ENCODE data around the gene DCDC2.
"Not testable (repeated sequence)": the region's sequence is repeated elsewhere in the genome, so short reads cannot be mapped to it uniquely, and the experiment has no call there.

Gene DCDC2

DNA sequence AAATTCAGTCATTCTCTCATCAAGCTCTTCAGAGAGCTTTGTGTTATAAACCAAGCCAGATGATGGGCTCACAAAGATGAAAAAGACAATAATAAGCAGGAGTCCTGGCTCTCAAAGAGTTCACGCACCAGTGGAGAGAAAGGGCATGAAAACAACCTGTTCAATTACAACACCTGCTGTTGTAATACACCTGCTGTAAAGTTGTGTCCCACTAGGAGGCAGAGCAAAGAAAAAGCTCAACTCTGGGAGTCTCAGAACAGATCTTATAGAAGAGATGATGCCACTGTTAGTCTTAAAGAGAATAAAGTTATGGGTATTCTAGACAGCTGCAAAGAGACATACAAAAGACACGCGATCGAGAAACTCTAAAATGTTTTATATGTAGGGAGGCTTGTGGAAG is 100.6 kb downstream of the DCDC2 start:
- no peak for DNase-seq (ENCODE audit: low read depth)

DNA sequence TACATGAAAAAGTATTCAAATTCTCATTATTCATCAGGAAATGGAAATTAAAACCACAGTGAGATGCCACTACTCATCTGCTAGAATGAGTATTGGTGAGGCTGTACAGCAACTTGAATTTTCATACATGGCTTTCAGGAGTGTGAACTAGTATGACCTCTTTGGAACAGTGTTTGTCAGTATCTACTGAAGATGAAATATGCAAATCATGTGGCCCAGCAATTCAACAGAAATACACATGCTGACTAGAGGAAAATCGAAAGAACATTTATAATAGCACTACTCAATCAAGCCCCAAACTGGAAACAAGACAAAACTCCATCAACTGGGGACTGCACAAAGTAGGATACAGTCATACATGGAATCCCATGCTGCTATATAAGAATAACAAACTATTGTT is 102.2 kb downstream of the DCDC2 start:
- DNase-seq (ENCODE audit: low read depth) = no peak

DNA sequence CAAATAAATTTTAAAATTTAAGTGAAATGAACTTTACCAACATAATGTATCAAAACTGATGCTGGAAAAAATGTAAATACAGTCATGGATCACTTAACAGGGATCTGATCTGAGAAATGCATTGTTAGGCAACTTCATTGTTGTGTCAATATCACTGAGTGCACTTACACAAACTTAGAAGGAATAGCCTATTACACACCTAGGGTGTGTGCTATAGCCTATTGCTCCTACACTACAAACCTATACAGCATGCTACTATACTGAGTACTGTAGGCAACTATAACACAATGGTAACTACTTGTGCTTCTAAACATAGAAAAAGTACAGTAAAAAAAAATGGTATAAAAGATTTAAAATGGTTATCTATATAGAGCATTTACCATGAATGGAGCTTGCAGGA is 104.5 kb downstream of the DCDC2 start:
- no peak for DNase-seq (ENCODE audit: low read depth)

DNA sequence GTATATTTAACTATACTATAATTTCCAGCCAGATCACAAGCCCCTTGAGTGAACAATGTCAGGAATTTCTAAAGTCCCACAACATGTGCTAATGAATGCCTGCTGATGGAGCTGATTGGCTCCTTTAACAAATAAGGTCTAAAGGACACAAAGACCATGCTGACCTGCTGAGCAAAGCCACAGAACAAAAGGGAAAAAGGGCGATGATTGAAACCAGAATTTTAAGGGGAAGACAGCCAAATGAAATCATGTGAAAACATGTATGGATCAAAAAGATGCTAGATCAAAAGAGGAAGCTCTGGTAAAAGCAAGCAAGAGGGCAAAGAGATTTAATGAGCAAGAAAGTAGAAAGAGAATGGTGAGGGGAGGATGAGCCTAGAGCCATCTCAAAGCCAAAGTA is 105.6 kb downstream of the DCDC2 start:
- DNase-seq (ENCODE audit: low read depth) = no peak

DNA sequence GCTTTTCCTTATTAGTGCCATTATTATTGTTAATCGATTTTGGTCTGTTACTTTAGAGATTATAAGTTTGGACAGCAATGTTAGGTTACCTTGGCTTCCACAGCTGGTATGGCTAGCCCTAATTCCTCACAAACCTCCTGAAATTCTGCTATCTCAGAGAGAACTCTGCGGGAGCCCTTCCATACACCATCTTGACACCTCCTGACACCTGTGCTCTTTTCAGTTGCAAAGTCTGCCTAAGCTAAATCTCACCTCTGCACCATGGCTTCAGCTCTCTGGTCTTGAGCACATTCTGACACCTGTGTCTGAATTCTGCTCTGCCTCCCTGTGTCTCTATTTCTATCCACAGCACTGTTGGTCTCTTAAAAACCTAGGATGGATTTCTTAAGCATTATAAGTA is 106.5 kb downstream of the DCDC2 start:
- no peak for DNase-seq (ENCODE audit: low read depth)

DNA sequence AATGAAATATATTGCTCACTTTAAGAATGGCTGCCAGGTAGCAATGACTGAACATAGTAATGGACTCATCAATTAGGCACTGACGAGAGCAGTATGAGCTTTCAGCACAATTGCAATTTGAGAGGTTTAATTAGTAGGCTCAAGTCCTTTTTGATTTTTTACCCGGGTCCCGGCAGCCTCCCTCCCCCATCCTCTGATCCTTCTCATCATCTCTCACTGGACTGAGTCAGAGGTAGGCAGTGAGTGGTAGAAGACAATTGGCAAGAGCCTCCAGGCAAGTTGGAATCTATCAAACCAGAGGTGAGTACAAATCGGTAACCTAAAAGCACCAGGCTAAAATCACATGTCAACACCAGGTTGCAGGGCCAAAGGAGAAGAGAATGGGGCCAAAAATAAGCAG is 107.9 kb downstream of the DCDC2 start:
- DNase-seq (ENCODE audit: low read depth) = no peak

DNA sequence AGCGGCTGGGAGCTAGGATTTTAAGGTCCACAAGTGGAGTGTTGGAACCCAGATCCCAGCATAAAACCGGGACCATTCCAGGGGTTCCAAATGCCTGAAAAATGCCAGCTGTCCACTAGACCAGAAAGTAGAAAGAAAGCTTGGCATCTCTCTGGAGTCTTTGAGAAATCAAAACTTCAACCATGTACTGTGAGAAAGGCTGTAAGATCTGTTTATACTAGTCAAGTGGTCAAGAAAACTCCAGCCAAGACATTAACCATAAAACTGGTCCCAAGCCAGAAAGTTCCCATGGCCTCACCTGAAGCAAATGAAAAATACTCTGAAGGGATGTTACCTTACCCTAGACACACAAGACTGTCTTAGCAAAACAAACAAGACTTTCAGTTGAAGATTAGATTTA is 112.6 kb downstream of the DCDC2 start:
- no peak for DNase-seq (ENCODE audit: low read depth)

DNA sequence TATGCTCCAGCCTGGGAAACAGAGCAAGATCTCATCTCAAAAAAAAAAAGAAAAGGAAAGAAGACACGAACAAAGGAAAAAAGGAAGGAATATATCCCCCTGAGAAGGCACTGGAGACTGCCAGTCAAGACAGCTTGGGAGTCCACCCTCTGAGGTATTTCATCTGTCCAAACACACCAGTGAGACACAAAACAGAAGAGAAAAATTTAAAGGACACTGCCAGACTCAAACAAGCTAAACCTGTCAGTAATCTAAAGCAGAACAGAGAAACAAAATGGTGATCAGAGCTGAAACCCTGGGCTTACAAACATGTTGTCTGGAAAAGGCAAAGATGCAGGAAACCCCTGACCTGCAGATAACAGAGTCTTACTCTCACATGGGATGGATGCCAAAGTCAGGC is 114.9 kb downstream of the DCDC2 start:
- DNase-seq (ENCODE audit: low read depth) = no peak

DNA sequence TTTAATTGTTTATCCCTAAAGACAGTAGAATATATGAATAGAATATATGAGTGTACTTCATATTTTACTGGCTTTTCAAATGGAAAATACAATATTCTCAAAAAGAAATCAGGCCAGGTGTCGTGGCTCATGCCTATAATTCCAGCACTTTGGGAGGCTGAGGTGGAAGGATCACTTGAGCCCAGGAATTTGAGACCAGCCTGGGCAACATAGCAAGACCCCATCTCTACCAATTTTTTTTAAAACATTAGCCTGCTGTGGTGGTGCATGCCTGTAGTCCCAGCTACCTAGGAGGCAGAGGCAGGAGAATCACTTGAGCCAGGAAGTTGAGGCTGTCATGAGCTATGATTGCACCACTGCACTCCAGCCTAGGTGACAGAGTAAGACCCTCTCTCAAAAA is 116.1 kb downstream of the DCDC2 start:
- not testable (repeated sequence) for DNase-seq (ENCODE audit: low read depth)

DNA sequence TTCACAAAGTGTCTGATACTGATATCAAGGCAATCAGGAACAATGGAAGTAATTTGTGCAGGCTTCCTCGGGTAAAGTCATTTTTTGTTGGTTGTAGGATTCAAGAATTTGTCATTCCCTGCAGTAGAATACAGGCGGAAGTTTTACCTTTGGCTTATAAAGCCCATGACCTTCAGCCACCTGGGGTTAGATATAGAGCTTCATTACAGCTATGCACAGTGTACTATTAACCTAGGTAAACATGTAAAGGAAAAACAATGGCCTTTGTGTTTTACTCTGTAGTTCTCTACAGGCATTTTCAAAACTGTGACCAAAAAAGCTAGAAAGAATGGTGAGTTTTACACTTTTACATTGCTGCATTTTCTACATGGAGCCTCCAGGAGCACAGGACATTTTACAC is 116.9 kb downstream of the DCDC2 start:
- DNase-seq (ENCODE audit: low read depth) = no peak

DNA sequence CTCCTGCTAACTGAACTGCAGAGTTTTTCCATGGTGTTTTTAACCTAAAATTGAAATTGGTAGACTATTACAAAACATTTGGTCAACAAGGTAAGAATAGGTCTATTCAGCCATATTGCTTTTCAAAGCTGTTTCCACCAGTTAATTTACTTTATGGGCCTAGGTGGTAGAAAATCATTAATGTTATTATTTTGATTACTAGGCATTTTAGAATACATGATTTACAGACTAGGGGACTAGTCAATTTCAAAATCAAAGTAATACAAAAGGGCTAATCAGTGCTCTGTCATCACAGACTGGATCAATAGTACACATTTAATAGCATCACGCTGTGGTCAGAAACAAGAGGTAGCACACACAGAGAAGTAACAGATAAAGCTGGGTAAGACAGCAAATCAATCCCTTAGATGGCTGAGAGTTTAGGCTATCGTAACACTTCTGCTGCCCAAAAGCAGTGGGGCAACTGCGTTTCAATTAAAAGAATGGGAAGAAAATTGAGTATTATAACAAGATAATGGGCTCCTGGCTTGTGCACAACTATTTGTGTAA is 117.4 kb downstream of the DCDC2 start:
- no peak for DNase-seq (ENCODE audit: low read depth)

DNA sequence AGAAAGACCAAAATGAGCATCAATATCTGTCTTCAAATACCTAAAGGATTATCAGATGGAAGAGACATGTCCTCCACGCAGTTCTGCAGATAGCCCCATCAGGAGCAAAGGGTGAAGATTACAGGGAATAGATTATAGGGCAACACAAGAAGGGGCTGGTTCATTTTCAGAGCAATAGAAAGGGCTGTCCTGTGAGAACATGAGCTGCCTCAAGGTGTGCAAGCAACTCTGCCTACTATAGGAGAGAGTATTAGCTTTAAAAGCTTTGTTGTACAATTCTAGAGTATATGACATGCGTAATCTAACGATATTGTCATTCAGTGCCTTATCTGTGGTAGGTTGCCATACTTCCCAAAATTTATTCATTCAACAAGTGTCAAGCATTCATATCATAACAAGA is 119.2 kb downstream of the DCDC2 start:
- DNase-seq (ENCODE audit: low read depth) = no peak

DNA sequence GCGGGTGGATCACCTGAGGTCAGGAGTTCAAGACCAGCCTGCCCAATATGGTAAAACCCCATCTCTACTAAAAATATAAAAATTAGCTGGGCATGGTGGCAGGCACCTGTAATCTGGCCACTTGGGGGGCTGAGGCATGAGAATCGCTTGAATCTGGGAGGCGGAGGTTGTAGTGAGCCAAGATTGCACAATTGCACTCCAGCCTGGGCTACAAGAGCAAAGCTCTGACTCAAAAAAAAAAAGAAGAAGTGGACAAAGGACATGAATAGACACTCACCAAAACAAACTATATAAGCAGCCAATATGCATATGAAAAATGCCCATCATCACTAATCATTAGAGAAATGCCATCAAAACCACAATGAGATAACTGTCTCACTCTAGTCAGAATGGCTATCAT is 121.1 kb downstream of the DCDC2 start:
- not testable (repeated sequence) for DNase-seq (ENCODE audit: low read depth)

DNA sequence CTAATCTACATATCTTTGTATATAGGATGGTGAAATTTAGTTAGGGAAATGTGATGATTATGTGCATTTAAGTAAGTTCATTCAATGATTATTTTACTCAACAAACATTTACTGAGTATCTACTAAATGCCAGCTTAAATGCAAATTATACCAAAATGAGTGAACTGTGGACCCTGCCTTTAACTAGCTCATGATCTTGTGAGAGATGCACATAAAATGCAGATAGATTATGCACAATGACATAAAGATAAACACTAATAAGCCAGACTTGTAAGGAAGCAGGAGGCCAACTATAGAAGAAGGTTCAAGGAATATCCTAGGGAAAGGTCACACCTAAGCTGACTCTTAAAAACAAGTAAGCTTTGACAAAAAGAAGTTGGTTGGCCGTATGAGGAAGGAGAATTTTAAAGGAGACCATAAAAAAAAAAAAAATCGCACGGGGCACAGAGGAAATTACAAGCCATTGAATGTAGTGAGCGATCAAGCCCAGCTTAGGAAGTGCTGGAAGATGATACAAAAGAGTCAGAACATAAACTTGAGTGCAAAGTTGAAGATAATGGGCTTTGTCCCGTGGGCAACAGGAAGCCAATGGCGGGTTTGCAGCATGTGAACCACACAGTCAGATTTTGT is 123.9 kb downstream of the DCDC2 start:
- no peak for DNase-seq (ENCODE audit: low read depth)

DNA sequence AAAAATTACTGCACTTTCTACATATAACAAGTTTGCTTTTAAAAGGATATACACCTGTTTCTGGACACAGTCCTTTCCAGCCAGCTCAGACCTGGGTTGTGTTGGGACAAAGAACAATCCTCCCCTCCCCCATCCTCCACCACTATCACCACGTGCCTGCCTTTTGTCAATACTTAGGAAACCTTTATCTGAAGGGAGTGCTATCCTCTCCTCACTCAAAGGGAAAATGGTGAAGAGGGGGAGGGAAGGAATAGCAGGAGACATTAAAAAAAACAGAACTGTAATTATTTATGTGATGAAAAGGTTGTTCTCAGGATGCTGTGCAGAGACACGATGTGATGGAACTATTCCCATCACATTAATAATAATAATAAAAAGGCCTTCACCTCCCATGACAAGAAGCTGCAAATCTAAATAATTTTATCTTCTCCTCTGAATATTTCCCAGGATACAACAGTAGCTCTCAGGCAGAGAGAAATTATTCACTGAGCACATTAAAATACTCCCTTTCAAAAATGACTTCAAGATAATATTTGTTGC is 126.4 kb downstream of the DCDC2 start:
- no peak for DNase-seq (ENCODE audit: low read depth)

DNA sequence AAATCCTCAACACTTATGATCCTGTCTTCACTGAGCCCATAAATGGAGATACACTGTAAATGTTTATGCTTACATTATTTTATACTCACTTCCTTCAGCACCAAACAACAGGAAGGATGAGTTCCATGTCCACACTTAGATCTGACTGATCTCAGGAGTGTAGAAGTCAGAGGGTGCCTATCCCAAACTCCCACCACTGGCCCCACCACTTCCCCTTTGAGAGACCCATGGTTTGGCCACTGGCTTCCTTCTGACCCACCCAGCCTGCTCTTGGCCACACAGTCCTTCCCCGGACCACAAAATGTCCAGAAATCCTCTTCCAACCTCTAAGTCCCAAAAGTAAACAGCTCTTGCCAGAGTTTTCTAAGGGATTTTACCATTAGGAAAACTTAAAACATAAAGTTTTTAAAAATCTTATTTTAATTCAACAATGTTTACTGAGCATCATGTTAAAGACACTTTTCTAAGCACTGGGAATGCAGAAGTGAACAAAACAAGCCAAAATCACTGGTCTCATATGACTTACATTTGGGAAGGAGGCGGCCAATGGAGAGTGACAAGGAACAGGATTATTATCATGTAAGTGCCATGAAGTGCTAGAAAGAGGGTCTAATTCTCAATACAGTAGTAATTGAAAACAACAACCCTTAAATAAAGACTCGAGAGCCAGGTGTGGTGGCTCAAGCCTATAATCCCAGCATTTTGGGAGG is 128.0 kb downstream of the DCDC2 start:
- DNase-seq (ENCODE audit: low read depth) = no peak

DNA sequence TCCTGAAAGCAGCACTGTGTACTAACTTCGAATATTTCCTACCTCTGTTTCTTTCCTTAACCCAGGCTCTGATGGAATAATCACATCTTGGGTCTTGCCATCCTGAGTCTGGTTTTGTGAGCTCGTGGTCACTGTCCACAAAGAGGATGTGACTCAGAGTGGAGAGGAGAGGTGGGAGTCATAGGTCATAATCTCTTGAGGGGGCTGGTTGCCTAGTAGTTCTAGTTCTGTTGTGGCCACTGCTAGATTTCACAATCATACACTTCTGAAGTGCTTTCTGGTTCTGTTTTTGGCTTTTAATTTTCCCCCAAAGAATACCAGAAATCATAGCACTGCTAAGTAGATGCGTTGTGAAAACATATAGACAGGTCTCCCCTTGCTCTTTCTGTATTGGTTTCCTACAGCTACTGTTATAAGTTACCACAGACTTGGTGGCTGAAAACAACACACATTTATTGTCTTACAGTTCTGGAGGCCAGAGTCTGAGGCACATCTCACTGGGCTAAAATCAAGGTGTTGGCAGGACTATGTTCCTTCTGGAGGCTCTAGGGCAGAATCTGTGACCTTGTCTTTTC is 129.1 kb downstream of the DCDC2 start:
- DNase-seq (ENCODE audit: low read depth) = no peak

DNA sequence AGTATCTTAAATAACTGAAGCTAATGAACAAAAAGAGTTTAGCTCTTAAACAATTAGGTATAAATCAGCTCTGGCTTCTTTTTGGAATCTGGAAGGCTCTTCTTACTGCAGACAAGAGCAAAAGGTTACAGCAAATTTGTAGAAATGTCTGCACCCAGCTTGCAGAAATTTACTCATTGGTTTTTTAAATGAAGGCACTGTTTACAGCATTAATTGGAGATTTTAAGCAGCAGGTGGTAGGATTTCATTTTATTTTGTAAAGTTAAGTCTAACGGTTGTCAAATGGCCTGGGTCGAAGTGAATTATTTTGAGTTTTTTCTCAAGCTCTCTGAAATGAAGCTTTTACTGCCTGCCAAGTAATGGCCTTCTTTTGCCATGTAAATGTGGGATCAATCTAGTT is 129.7 kb downstream of the DCDC2 start:
- no peak for DNase-seq (ENCODE audit: low read depth)

DNA sequence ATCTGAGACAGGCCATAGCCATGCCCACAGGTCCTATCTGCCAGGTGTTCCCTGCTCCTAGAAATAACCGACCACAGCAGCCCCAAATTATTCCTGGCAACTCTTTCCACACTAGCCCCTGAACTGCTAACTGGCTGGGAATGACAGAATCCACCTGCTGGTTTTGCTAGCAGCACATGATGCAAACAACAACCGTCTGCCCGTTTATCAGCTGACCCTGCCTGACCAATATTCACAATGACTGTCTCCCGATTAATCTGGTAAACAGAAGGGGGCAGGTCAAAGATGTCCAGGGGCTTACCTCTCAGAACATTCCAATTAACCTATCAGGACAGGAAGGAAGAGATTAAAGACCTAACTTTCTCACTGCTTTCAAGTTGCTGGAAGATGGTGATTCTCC is 130.3 kb downstream of the DCDC2 start:
- DNase-seq (ENCODE audit: low read depth) = no peak

DNA sequence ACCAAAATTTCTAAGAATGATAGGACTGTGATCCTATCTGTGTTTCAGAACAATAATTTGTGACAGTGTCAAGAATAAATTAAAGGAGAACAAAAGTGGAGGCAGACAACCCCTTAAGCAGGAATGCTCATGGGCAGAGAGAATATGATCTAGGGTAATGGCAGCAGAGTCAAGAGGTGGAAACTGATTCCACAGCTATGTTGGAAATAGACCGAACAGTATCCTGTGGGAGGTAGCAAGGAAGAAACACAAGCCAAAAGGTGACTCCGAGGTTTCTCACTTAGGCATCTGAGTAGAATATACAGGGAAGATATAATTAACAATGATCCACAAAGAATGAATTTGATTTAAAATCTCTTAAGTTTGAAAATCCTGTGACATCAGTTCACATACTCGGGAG is 131.3 kb downstream of the DCDC2 start:
- no peak for DNase-seq (ENCODE audit: low read depth)

DNA sequence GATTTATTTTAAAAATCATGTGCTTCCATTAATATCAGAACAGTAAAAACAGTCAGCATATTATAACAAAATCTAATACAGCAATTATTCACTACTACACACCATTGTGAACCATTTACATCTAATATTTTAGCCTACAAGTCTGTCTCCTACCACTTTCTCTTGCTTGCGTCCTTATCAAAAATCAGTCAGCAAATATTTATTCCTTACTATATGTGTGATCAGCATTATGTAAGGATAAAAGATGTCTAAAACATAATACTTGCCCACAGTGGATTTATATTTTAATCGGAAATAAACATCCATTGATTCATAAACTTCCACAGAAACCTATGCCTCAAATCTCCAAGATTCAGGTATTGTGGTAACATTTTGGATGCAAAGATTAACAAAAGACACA is 132.0 kb downstream of the DCDC2 start:
- no peak for DNase-seq (ENCODE audit: low read depth)

DNA sequence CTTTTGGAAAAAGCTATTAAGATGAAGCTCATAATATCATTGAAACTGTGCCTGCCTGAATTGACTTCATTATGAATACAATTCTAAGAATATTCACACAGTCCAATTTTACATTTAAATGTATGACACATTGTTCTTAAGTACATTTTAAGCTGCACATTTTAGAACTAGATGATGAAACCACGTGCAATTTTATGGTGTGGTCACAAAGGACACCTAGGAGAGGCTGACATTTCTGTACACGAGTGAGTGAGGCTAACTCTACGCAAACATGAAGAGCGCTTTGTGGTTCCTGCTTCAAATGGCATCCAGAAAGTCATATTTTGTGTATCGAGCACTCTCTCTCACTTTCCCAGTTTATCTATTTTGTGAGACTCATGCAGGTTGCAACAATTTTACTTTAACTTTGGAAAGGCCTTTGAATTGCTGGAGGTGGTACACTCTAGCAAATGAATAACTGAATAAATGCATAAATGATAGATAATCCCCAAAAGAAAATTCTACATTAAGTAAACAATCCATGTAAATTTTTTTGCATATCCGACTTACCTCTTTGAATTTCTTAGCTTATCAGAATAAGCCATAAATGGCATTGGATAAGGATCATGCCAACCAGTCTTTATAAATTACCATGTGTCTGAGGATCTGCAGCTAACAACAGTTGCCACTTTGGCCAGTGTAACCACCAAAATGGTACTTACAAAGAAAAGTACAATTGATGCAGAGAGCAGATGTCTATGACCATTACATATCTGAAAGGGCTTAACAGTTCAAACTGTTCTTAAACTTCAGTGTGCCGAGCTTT is 134.5 kb downstream of the DCDC2 start:
- DNase-seq (ENCODE audit: low read depth) = no peak
